ENCODE data around the gene SP140L. TPM values are rescaled to one million over a fixed set of nuclear protein-coding genes. Genes with fewer than 3 reads are reported as not detected.

The SP140L gene
- total RNA-seq, 4 donors from 2014 or later = 4.8 to 17.2 (median 7.7) TPM

- Histone ChIP-seq H3K27me3 (no peaks in the 10 kb centered on the region), H3K36me3 (no peaks in the 10 kb centered on the region), H3K4me1 (peaks cover 0 to 26% (median 8%) of the 10 kb centered on the region in 3 donors), H3K9me3 (peaks cover 0 to 6% (median 0%) of the 10 kb centered on the region in 3 donors), H3K27ac (no peak overlapping the region), H3K4me3 (no peak overlapping the region)
- WGBS, 2 donors = 79 to 88% methylated on average over 8 to 18 of the region's 18 CpGs
- no peak for DNase-seq
- intact Hi-C loops (cut with DNase I) = no loop called here
- TF ChIP-seq POLR2A (IDR thresholded peaks at IDR 0.05) (no peak), CTCF (IDR thresholded peaks at IDR 0.05) (no peak)
Observed at GRCh38 chr2:230323385-230324106, 3.4 kb upstream of the SP140L start.

GRCh38 chr2:230324503-230324902, 2.5 kb upstream of the SP140L start:
- peaks cover 0 to 6% (median 0%) of the 10 kb centered on the region in 3 donors for H3K9me3 ChIP-seq
- H3K36me3 ChIP-seq = peaks cover 0 to 4% (median 0%) of the 10 kb centered on the region in 3 donors
- WGBS, 2 donors = 86 to 100% methylated on average over 1 to 5 of the region's 5 CpGs
- H3K4me1 ChIP-seq = peaks cover 0 to 31% (median 15%) of the 10 kb centered on the region in 3 donors
- intact Hi-C loops (cut with DNase I) = no loop called here
- no peaks in the 10 kb centered on the region for H3K27me3 ChIP-seq
- DNase-seq = no peak
- no peak for TF ChIP-seq POLR2A (IDR thresholded peaks at IDR 0.05)
- no peak for TF ChIP-seq CTCF (IDR thresholded peaks at IDR 0.05)
- H3K27ac ChIP-seq = no peak overlapping the region
- no peak overlapping the region for H3K4me3 ChIP-seq

- Histone ChIP-seq H3K9me3 (peaks cover 0 to 6% (median 0%) of the 10 kb centered on the region in 3 donors), H3K27ac (no peak overlapping the region), H3K4me1 (peaks cover 0 to 39% (median 17%) of the 10 kb centered on the region in 3 donors), H3K27me3 (no peaks in the 10 kb centered on the region), H3K4me3 (no peak overlapping the region), H3K36me3 (peaks cover 0 to 4% (median 0%) of the 10 kb centered on the region in 3 donors)
- no peak for TF ChIP-seq CTCF (IDR thresholded peaks at IDR 0.05)
- intact Hi-C loops (cut with DNase I) = no loop called here
- WGBS, 2 donors = 79 to 82% methylated on average over 2 to 3 of the region's 9 CpGs
- DNase-seq = no peak
Observed at GRCh38 chr2:230325316-230326243, 1.4 kb upstream of the SP140L start.

- Histone ChIP-seq H3K27me3 (no peaks in the 10 kb centered on the region), H3K9me3 (peaks cover 0 to 5% (median 0%) of the 10 kb centered on the region in 3 donors), H3K4me3 (peak overlapping the region; percentile 29 to 66 (median 48)), H3K36me3 (peaks cover 0 to 4% (median 0%) of the 10 kb centered on the region in 3 donors), H3K4me1 (peaks cover 0 to 39% (median 17%) of the 10 kb centered on the region in 3 donors), H3K27ac (peak overlapping the region; percentile 80 to 90 (median 84))
- TF ChIP-seq CTCF (IDR thresholded peaks at IDR 0.05) (no peak), POLR2A (IDR thresholded peaks at IDR 0.05) (no peak)
- intact Hi-C loops (cut with DNase I) = no loop called here
- 56 to 61% methylated on average over 5 of the region's 5 CpGs for WGBS, 2 donors
- no peak for DNase-seq
Observed at GRCh38 chr2:230327418-230328154, 593 bp downstream of the SP140L start.
